ENCODE results near the gene PRXL2A. TPM values are rescaled to one million over a fixed set of nuclear protein-coding genes. Genes with fewer than 3 reads are reported as not detected.

Gene PRXL2A
- total RNA-seq, 2 donors from 2014 or later, result 9.4 to 9.6 TPM

- ATAC-seq (replicated peaks), result peak; percentile 79
- Mint-ChIP-seq H3K4me3 (no peak overlapping the region), H3K9me3 (no peaks in the 10 kb centered on the region), H3K4me1 (peaks cover 33% of the 10 kb centered on the region), H3K27ac (peak overlapping the region; percentile 85), H3K36me3 (ENCODE audit: low read depth) (no peaks in the 10 kb centered on the region), H3K27me3 (no peaks in the 10 kb centered on the region)
Observed at GRCh38 chr10:80444646-80445319, 36.4 kb downstream of the PRXL2A start.

- ATAC-seq (replicated peaks), result no peak
- Mint-ChIP-seq H3K4me3 (no peak overlapping the region), H3K36me3 (ENCODE audit: low read depth) (no peaks in the 10 kb centered on the region), H3K27ac (peak overlapping the region; percentile 51), H3K4me1 (peaks cover 33% of the 10 kb centered on the region), H3K27me3 (no peaks in the 10 kb centered on the region), H3K9me3 (no peaks in the 10 kb centered on the region)
Observed at GRCh38 chr10:80447436-80448190, 39.3 kb downstream of the PRXL2A start.

- H3K27ac Mint-ChIP-seq, result peak overlapping the region; percentile 51
- H3K4me3 Mint-ChIP-seq, result peak overlapping the region; percentile 38
- H3K27me3 Mint-ChIP-seq, result no peaks in the 10 kb centered on the region
- ATAC-seq (replicated peaks), result no peak
- no peaks in the 10 kb centered on the region for H3K36me3 Mint-ChIP-seq (ENCODE audit: low read depth)
- H3K4me1 Mint-ChIP-seq, result peaks cover 33% of the 10 kb centered on the region
- H3K9me3 Mint-ChIP-seq, result no peaks in the 10 kb centered on the region
Observed at GRCh38 chr10:80448209-80448942, 40.0 kb downstream of the PRXL2A start.

GRCh38 chr10:80449520-80449919, 41.2 kb downstream of the PRXL2A start:
- H3K4me1 Mint-ChIP-seq, result peaks cover 26% of the 10 kb centered on the region
- ATAC-seq (replicated peaks), result no peak

GRCh38 chr10:80451132-80451531, 42.8 kb downstream of the PRXL2A start:
- H3K9me3 Mint-ChIP-seq, result no peaks in the 10 kb centered on the region
- no peak for ATAC-seq (replicated peaks)
- no peaks in the 10 kb centered on the region for H3K27me3 Mint-ChIP-seq
- H3K4me3 Mint-ChIP-seq, result no peak overlapping the region
- H3K4me1 Mint-ChIP-seq, result peaks cover 23% of the 10 kb centered on the region
- H3K27ac Mint-ChIP-seq, result no peak overlapping the region
- peaks cover 14% of the 10 kb centered on the region for H3K36me3 Mint-ChIP-seq (ENCODE audit: low read depth)

More at GRCh38 chr10:80449520-80449919, 41.2 kb downstream of the PRXL2A start:
- peak overlapping the region; percentile 29 for H3K27ac Mint-ChIP-seq
- H3K9me3 Mint-ChIP-seq, result no peaks in the 10 kb centered on the region
- H3K27me3 Mint-ChIP-seq, result no peaks in the 10 kb centered on the region
- no peaks in the 10 kb centered on the region for H3K36me3 Mint-ChIP-seq (ENCODE audit: low read depth)
- peak overlapping the region; percentile 38 for H3K4me3 Mint-ChIP-seq

- Mint-ChIP-seq H3K36me3 (ENCODE audit: low read depth) (peaks cover 23% of the 10 kb centered on the region), H3K4me1 (peaks cover 18% of the 10 kb centered on the region), H3K4me3 (no peak overlapping the region), H3K27me3 (no peaks in the 10 kb centered on the region), H3K9me3 (no peaks in the 10 kb centered on the region), H3K27ac (no peak overlapping the region)
- ATAC-seq (replicated peaks), result no peak
Observed at GRCh38 chr10:80452069-80452468, 43.7 kb downstream of the PRXL2A start.

- peaks cover 28% of the 10 kb centered on the region for H3K36me3 Mint-ChIP-seq (ENCODE audit: low read depth)
- H3K9me3 Mint-ChIP-seq, result no peaks in the 10 kb centered on the region
- no peaks in the 10 kb centered on the region for H3K27me3 Mint-ChIP-seq
- H3K4me1 Mint-ChIP-seq, result peaks cover 18% of the 10 kb centered on the region
- H3K27ac Mint-ChIP-seq, result no peak overlapping the region
- ATAC-seq (replicated peaks), result no peak
- no peak overlapping the region for H3K4me3 Mint-ChIP-seq
Observed at GRCh38 chr10:80452640-80453039, 44.3 kb downstream of the PRXL2A start.

- peaks cover 34% of the 10 kb centered on the region for H3K36me3 Mint-ChIP-seq (ENCODE audit: low read depth)
- H3K4me1 Mint-ChIP-seq, result peaks cover 20% of the 10 kb centered on the region
- H3K9me3 Mint-ChIP-seq, result no peaks in the 10 kb centered on the region
- H3K4me3 Mint-ChIP-seq, result no peak overlapping the region
- H3K27me3 Mint-ChIP-seq, result no peaks in the 10 kb centered on the region
- peak overlapping the region; percentile 81 for H3K27ac Mint-ChIP-seq
- no peak for ATAC-seq (replicated peaks)
Observed at GRCh38 chr10:80453056-80453841, 44.9 kb downstream of the PRXL2A start.

GRCh38 chr10:80453842-80454512, 45.6 kb downstream of the PRXL2A start, which contains the start of gene TSPAN14:
TSPAN14 (plus strand) TSS chr10:80454310; CDS start chr10:80489234, 34,924 bp downstream.
- no peaks in the 10 kb centered on the region for H3K27me3 Mint-ChIP-seq
- peaks cover 22% of the 10 kb centered on the region for H3K4me1 Mint-ChIP-seq
- H3K4me3 Mint-ChIP-seq, result peak within 1 kb of the TSS; percentile 91
- no peaks in the 10 kb centered on the region for H3K9me3 Mint-ChIP-seq
- H3K27ac Mint-ChIP-seq, result peak within 1 kb of the TSS; percentile 89
- peak; percentile 74 for ATAC-seq (replicated peaks)
- peaks cover 41% of the 10 kb centered on the region for H3K36me3 Mint-ChIP-seq (ENCODE audit: low read depth)

- Mint-ChIP-seq H3K27me3 (no peaks in the 10 kb centered on the region), H3K36me3 (ENCODE audit: low read depth) (peaks cover 49% of the 10 kb centered on the region), H3K4me1 (peaks cover 28% of the 10 kb centered on the region), H3K4me3 (peak overlapping the region; percentile 91), H3K27ac (peak overlapping the region; percentile 89), H3K9me3 (no peaks in the 10 kb centered on the region)
- ATAC-seq (replicated peaks), result peak; percentile 14
Observed at GRCh38 chr10:80454513-80455460, 46.4 kb downstream of the PRXL2A start.

- Mint-ChIP-seq H3K4me1 (peaks cover 33% of the 10 kb centered on the region), H3K27ac (peak overlapping the region; percentile 89), H3K36me3 (ENCODE audit: low read depth) (peaks cover 50% of the 10 kb centered on the region), H3K9me3 (no peaks in the 10 kb centered on the region), H3K4me3 (peak overlapping the region; percentile 91), H3K27me3 (no peaks in the 10 kb centered on the region)
- no peak for ATAC-seq (replicated peaks)
Observed at GRCh38 chr10:80455461-80456349, 47.4 kb downstream of the PRXL2A start.

Measured in activated T-helper 17 cell treated with anti-CD3 and anti-CD28 coated beads, Interleukin-2, amount 50 U/mL, for 72 hours (primary cell).